WTC11 (cell line): ENCODE results near the gene PUS1. TPM values are rescaled to one million over a fixed set of nuclear protein-coding genes. Genes with fewer than 3 reads are reported as not detected.

Experiments used
- ATAC-seq: fragments of 200-7000 bp; cut with Tn5 transposase; 2 replicates; pipeline ENCODE4 v1.10.0; 2021; ENCODE audit warnings: mild to moderate bottlenecking, moderate library complexity
- CTCF ChIA-PET: fragments of 300-600 bp; sonication (Branson Sonifier 250); formaldehyde crosslinking; loops from one replicate; lab custom pipeline; 2021; ENCODE audit warnings: antibody characterized with exemption; lab: Charles Lee
- POLR2A ChIA-PET: fragments of 350-600 bp; sonication (Branson Sonifier 250); formaldehyde crosslinking; loops from one replicate; lab custom pipeline; 2021; ENCODE audit warnings: antibody characterized with exemption; lab: Charles Lee
- DNase-seq: peaks from one replicate; pipeline ENCODE4 v3.0.0; 2021; ENCODE audit warnings: low spot score
- H3K27ac Mint-ChIP-seq: 2 replicates; pipeline ENCODE4 v1.8.0; 2021; ENCODE audit warnings: mixed read lengths
- H3K27me3 Mint-ChIP-seq: 2 replicates; pipeline ENCODE4 v1.8.0; 2021; ENCODE audit warnings: low read depth, mild to moderate bottlenecking, moderate library complexity, mixed read lengths
- H3K36me3 Mint-ChIP-seq: 2 replicates; pipeline ENCODE4 v1.8.0; 2021; ENCODE audit warnings: mixed read lengths
- H3K4me1 Mint-ChIP-seq: 2 replicates; pipeline ENCODE4 v1.8.0; 2022; ENCODE audit warnings: mixed read lengths
- H3K4me3 Mint-ChIP-seq: 2 replicates; pipeline ENCODE4 v1.8.0; 2021; ENCODE audit warnings: mild to moderate bottlenecking, moderate library complexity, mixed read lengths
- H3K9me3 Mint-ChIP-seq: 2 replicates; pipeline ENCODE4 v1.8.0; 2021; ENCODE audit warnings: mixed read lengths
- EMX1 ChIP-seq: fragments of 250-450 bp; sonication (Bioruptor Pico); IDR thresholded peaks from 2 replicates; pipeline ENCODE4 v1.8.0; 2021; ENCODE audit warnings: mild to moderate bottlenecking
- ETV6 ChIP-seq: sonication (generic); formaldehyde crosslinking; IDR thresholded peaks from 2 replicates; pipeline ENCODE4 v1.8.1; 2022; ENCODE audit warnings: mild to moderate bottlenecking, missing genetic modification reagents
- FOXK1 ChIP-seq: sonication (generic); formaldehyde crosslinking; IDR thresholded peaks from 2 replicates; pipeline ENCODE4 v1.8.0; 2022; ENCODE audit warnings: mild to moderate bottlenecking, moderate library complexity, missing genetic modification reagents
- GABPB1 ChIP-seq: sonication (generic); formaldehyde crosslinking; IDR thresholded peaks from 2 replicates; pipeline ENCODE4 v1.8.1; 2023; ENCODE audit warnings: mild to moderate bottlenecking, missing genetic modification reagents
- SP1 ChIP-seq: sonication (generic); formaldehyde crosslinking; conservative IDR thresholded peaks from 2 replicates; pipeline ENCODE4 v1.8.1; 2022; ENCODE audit warnings: missing genetic modification reagents
- total RNA-seq: library from RNA; stranded (reverse); gene quantifications from 3 replicates; pipeline ENCODE4 v1.2.3, GENCODE V29; 2021
- TF ChIP-seq, protein P1 (sequence below): sonication (generic); formaldehyde crosslinking; IDR thresholded peaks from 2 replicates; pipeline ENCODE4 v1.8.1; 2023; ENCODE audit warnings: mild to moderate bottlenecking, missing genetic modification reagents
- TF ChIP-seq, protein P2 (sequence below): sonication (generic); formaldehyde crosslinking; IDR thresholded peaks from 2 replicates; pipeline ENCODE4 v1.8.0; 2022; ENCODE audit warnings: mild to moderate bottlenecking, missing genetic modification reagents
- TF ChIP-seq, protein P3 (sequence below): sonication (generic); formaldehyde crosslinking; IDR thresholded peaks from 2 replicates; pipeline ENCODE4 v1.8.0; 2022; ENCODE audit warnings: missing genetic modification reagents

Gene PUS1
- total RNA-seq, 1 experiment from 2014 or later = 97.4 TPM

DNA sequence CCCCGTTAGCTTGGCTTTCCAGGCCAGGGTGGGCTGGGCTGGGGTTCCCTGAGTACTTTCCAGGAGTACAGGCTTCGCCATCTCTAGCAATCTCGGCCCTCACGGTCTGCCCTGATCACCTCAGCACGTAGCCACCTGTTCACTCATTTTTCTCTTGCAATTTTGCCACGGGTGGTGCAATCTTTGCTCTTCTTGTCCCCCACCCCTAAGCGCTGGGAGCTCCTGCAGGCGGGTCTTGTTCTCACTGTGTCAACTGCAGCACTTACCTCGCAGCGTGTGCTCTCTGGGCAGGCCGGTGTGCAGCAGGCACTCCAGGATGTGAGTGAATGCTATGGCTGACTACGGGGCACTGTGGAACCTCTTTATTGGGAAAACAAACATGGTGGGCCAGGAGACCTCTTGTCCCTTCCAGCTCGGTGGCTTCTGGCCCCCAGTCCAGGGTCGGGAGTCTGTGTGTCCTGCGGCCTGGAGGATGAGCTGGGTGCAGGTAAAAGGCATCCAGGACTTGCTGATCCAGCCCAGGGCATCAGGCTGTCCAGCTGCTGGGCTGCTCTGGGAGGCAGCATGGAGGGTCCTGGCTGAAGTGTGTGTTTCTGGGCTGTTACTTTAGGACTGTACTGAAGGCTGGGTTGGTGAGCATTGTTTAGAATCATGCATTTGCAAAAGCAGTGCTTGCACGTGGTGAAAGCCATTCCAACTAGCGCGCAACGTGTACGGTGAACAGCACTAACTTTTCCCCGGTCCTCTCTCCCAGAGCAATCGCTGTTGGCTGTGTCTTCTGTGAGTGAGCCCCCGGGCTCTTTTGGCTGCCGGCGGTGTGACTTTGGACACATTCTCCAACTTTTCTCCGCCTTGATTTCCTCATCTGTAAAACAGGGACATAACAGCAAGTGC lies 36.1 kb upstream of the PUS1 start:
- H3K4me3 Mint-ChIP-seq = no peak overlapping the region
- no peak for ATAC-seq

DNA sequence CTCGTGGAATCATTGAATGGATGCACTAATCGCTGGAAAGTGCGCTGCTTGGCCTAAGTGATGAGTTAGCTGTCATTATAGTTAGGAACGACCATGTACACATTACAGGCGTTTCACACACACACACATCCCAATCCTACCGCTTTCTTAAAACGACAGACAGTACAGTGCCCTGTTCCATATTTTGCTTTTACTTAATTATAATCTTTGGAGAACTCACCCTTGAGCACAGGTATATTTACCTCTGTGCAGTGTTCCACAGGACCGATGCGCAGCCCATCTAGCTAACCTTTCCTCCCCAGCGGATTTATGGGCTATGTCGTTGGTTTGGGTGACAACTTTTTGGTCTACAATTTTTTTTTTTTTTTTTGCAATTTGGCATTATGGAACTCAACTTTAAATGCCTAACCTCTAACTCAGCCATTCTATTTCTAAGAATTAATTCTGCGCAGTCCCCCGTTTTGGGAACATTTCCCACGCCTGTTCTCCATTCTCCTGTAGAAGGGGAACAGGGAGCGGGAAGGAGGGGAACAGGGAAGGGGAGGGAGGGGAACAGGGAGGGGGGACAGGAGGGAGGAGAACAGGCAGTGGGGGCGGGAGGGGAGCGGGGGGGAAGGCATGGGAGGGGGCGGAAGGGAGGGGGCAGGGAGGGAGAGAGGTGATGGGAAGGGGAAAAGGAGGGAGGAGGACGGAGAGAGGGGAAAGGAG lies 35.3 kb upstream of the PUS1 start:
- no peaks in the 10 kb centered on the region for H3K9me3 Mint-ChIP-seq
- TF ChIP-seq EMX1 = no peak
- TF ChIP-seq, protein P1, sequence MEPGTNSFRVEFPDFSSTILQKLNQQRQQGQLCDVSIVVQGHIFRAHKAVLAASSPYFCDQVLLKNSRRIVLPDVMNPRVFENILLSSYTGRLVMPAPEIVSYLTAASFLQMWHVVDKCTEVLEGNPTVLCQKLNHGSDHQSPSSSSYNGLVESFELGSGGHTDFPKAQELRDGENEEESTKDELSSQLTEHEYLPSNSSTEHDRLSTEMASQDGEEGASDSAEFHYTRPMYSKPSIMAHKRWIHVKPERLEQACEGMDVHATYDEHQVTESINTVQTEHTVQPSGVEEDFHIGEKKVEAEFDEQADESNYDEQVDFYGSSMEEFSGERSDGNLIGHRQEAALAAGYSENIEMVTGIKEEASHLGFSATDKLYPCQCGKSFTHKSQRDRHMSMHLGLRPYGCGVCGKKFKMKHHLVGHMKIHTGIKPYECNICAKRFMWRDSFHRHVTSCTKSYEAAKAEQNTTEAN (CRISPR knock-in tag) = no peak
- TF ChIP-seq, protein P2, sequence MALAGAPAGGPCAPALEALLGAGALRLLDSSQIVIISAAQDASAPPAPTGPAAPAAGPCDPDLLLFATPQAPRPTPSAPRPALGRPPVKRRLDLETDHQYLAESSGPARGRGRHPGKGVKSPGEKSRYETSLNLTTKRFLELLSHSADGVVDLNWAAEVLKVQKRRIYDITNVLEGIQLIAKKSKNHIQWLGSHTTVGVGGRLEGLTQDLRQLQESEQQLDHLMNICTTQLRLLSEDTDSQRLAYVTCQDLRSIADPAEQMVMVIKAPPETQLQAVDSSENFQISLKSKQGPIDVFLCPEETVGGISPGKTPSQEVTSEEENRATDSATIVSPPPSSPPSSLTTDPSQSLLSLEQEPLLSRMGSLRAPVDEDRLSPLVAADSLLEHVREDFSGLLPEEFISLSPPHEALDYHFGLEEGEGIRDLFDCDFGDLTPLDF (CRISPR knock-in tag) = no peak
- H3K4me3 Mint-ChIP-seq = peak overlapping the region; percentile 58
- ChIA-PET POLR2A (interaction anchor here (0.5 to 0.7 kb wide), 4 partner anchors 24 to 1147 kb away, joined by 3 to 4 read pairs (median 3); partner anchors contain the start of genes EP400 and SFSWAP), CTCF (interaction anchor here (1.0 kb wide), 1 partner anchor 42 kb away, joined by 3 read pairs; no protein-coding TSS in a partner anchor)
- H3K27ac Mint-ChIP-seq = 0 out of 2 replicates have a peak overlapping the region, but pooled peaks have one; percentile 59
- no peak for DNase-seq
- ATAC-seq = no peak
- peaks cover 17% of the 10 kb centered on the region for H3K4me1 Mint-ChIP-seq
- H3K27me3 Mint-ChIP-seq = peaks cover 10% of the 10 kb centered on the region; the same call in 1 of the 2 replicates
- no peaks in the 10 kb centered on the region for H3K36me3 Mint-ChIP-seq

More for the DNA sequence above, 36.1 kb upstream of the PUS1 start:
- Mint-ChIP-seq H3K4me1 (peaks cover 17% of the 10 kb centered on the region), H3K27ac (no peak overlapping the region), H3K9me3 (no peaks in the 10 kb centered on the region), H3K36me3 (no peaks in the 10 kb centered on the region), H3K27me3 (peaks cover 11% of the 10 kb centered on the region; the same call in 1 of the 2 replicates)
- ChIA-PET POLR2A (interaction anchor here (0.6 to 0.7 kb wide), 3 partner anchors 25 to 182 kb away, joined by 3 to 4 read pairs (median 3); partner anchors contain the start of genes EP400 and SFSWAP), CTCF (interaction anchor here (1.0 kb wide), 1 partner anchor 41 kb away, joined by 3 read pairs; no protein-coding TSS in a partner anchor)
- TF ChIP-seq GABPB1 (CRISPR knock-in tag) = peak; percentile 69
- TF ChIP-seq, protein P2 (CRISPR knock-in tag) = no peak
- DNase-seq = no peak

DNA sequence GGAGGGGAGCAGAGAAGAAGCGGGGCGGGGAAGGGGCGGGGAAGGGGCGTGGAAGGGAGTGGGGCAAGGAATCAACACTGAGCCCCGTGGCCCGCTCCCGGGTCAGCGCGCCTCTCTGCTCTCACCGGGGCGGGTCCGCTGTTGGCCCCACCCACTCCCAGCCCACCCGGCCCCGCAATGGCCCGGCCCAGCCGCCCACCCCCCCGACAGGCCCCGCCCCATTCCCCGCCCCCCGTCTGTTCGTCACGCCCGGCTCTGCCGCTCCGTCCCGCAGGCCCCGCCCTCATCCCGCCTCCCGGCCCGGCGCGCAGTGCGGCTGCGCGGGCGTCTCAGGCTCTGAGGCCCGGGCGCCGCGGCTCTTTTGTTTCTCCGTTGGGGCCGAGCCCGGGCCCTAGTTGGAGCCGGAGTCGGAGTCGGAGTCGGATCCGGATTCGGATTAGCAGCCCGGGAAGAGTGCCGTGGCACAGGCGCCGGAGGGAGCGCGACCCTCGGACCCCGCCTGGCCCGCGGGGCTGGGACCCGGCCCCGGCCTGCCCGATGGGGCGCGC lies 34.7 kb upstream of the PUS1 start, which contains the start of gene ULK1:
ULK1 (plus strand) TSS at position 310 of the 548 bp plus-strand sequence. CDS start 380 bp downstream, outside the sequence.
- H3K36me3 Mint-ChIP-seq = no peaks in the 10 kb centered on the region
- TF ChIP-seq SP1 (CRISPR knock-in tag) (peak; percentile 60), ETV6 (CRISPR knock-in tag) (no peak), FOXK1 (CRISPR knock-in tag) (0 out of 2 replicates have a peak, but pooled peaks have one; percentile 29)
- TF ChIP-seq, protein P3, sequence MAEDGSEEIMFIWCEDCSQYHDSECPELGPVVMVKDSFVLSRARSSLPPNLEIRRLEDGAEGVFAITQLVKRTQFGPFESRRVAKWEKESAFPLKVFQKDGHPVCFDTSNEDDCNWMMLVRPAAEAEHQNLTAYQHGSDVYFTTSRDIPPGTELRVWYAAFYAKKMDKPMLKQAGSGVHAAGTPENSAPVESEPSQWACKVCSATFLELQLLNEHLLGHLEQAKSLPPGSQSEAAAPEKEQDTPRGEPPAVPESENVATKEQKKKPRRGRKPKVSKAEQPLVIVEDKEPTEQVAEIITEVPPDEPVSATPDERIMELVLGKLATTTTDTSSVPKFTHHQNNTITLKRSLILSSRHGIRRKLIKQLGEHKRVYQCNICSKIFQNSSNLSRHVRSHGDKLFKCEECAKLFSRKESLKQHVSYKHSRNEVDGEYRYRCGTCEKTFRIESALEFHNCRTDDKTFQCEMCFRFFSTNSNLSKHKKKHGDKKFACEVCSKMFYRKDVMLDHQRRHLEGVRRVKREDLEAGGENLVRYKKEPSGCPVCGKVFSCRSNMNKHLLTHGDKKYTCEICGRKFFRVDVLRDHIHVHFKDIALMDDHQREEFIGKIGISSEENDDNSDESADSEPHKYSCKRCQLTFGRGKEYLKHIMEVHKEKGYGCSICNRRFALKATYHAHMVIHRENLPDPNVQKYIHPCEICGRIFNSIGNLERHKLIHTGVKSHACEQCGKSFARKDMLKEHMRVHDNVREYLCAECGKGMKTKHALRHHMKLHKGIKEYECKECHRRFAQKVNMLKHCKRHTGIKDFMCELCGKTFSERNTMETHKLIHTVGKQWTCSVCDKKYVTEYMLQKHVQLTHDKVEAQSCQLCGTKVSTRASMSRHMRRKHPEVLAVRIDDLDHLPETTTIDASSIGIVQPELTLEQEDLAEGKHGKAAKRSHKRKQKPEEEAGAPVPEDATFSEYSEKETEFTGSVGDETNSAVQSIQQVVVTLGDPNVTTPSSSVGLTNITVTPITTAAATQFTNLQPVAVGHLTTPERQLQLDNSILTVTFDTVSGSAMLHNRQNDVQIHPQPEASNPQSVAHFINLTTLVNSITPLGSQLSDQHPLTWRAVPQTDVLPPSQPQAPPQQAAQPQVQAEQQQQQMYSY (CRISPR knock-in tag) = peak; percentile 74
- TF ChIP-seq, all 79 proteins: peak for 3
- ChIA-PET POLR2A (interaction anchor here (0.5 kb wide), 1 partner anchor 1147 kb away, joined by 3 read pairs; no protein-coding TSS in a partner anchor), CTCF (interaction anchor here (1.0 kb wide), 1 partner anchor 43 kb away, joined by 3 read pairs; no protein-coding TSS in a partner anchor)
- H3K27ac Mint-ChIP-seq = peak within 1 kb of the TSS; percentile 84
- peaks cover 3% of the 10 kb centered on the region; the same call in 1 of the 2 replicates for H3K27me3 Mint-ChIP-seq
- no peaks in the 10 kb centered on the region for H3K9me3 Mint-ChIP-seq
- peak within 1 kb of the TSS; percentile 71 for H3K4me3 Mint-ChIP-seq
- DNase-seq (peak; percentile 94), ATAC-seq (peak; percentile 83)
- peaks cover 11% of the 10 kb centered on the region for H3K4me1 Mint-ChIP-seq
